GM23338 (cell line): ENCODE measurements around the gene ZNF385B.

ENCODE experiments used
- CREB1 ChIP-seq: fragments of 250-450 bp; sonication (Bioruptor Pico); IDR thresholded peaks from 2 replicates; pipeline ENCODE4 v1.5.0; 2020; ENCODE audit warnings: low read depth, mild to moderate bottlenecking, moderate library complexity
- CTCF ChIP-seq, 2 experiments: fragments of 200-600 bp in 1 of 2; sonication (generic) in 1 of 2; conservative IDR thresholded peaks; 2 replicates each; pipeline versions ENCODE4 v1.5.1 to v1.6.1; 2016 to 2017; ENCODE audit warnings: antibody characterized with exemption in 2 of 2, low read depth in 2 of 2, mild to moderate bottlenecking in 2 of 2, moderate library complexity in 1 of 2
- EZH2 ChIP-seq: fragments of 200-600 bp; sonication (generic); IDR thresholded peaks from one replicate; pipeline ENCODE4 v1.8.0; 2017; ENCODE audit warnings: antibody characterized with exemption, mild to moderate bottlenecking, low read depth; ENCODE audit not compliant: unreplicated experiment
- EZH2phosphoT487 ChIP-seq: fragments of 200-600 bp; sonication (generic); IDR thresholded peaks from one replicate; pipeline ENCODE4 v1.8.1; 2018; ENCODE audit warnings: antibody characterized with exemption; ENCODE audit not compliant: unreplicated experiment
- JUNB ChIP-seq: IDR thresholded peaks from one replicate; pipeline ENCODE4 v1.6.1; 2016; ENCODE audit warnings: antibody characterized with exemption; ENCODE audit not compliant: unreplicated experiment
- POLR2AphosphoS5 ChIP-seq: IDR thresholded peaks from 2 replicates; pipeline ENCODE4 v1.6.1; 2016; ENCODE audit warnings: antibody characterized with exemption, low read depth
- REST ChIP-seq: IDR thresholded peaks from one replicate; pipeline ENCODE4 v1.6.1; 2018; ENCODE audit warnings: antibody characterized with exemption; ENCODE audit not compliant: unreplicated experiment
- ZNF114 ChIP-seq: fragments of 250-450 bp; sonication (Bioruptor Pico); IDR thresholded peaks from 2 replicates; pipeline ENCODE4 v1.5.0; 2020; ENCODE audit warnings: mild to moderate bottlenecking, moderate library complexity
- TF ChIP-seq, protein P1 (sequence below): fragments of 250-450 bp; sonication (Bioruptor Pico); IDR thresholded peaks from 2 replicates; pipeline ENCODE4 v1.5.0; 2020; ENCODE audit warnings: mild to moderate bottlenecking, moderate library complexity

GRCh38 chr2:179536185-179536584 is 325.2 kb downstream of the ZNF385B start:
- no peak for TF ChIP-seq CTCF (conservative IDR thresholded peaks at IDR 0.05; ENCODE audit: low read depth in 2 of 2)
- TF ChIP-seq EZH2 = no peak
- no peak for TF ChIP-seq REST
- TF ChIP-seq, protein P1, sequence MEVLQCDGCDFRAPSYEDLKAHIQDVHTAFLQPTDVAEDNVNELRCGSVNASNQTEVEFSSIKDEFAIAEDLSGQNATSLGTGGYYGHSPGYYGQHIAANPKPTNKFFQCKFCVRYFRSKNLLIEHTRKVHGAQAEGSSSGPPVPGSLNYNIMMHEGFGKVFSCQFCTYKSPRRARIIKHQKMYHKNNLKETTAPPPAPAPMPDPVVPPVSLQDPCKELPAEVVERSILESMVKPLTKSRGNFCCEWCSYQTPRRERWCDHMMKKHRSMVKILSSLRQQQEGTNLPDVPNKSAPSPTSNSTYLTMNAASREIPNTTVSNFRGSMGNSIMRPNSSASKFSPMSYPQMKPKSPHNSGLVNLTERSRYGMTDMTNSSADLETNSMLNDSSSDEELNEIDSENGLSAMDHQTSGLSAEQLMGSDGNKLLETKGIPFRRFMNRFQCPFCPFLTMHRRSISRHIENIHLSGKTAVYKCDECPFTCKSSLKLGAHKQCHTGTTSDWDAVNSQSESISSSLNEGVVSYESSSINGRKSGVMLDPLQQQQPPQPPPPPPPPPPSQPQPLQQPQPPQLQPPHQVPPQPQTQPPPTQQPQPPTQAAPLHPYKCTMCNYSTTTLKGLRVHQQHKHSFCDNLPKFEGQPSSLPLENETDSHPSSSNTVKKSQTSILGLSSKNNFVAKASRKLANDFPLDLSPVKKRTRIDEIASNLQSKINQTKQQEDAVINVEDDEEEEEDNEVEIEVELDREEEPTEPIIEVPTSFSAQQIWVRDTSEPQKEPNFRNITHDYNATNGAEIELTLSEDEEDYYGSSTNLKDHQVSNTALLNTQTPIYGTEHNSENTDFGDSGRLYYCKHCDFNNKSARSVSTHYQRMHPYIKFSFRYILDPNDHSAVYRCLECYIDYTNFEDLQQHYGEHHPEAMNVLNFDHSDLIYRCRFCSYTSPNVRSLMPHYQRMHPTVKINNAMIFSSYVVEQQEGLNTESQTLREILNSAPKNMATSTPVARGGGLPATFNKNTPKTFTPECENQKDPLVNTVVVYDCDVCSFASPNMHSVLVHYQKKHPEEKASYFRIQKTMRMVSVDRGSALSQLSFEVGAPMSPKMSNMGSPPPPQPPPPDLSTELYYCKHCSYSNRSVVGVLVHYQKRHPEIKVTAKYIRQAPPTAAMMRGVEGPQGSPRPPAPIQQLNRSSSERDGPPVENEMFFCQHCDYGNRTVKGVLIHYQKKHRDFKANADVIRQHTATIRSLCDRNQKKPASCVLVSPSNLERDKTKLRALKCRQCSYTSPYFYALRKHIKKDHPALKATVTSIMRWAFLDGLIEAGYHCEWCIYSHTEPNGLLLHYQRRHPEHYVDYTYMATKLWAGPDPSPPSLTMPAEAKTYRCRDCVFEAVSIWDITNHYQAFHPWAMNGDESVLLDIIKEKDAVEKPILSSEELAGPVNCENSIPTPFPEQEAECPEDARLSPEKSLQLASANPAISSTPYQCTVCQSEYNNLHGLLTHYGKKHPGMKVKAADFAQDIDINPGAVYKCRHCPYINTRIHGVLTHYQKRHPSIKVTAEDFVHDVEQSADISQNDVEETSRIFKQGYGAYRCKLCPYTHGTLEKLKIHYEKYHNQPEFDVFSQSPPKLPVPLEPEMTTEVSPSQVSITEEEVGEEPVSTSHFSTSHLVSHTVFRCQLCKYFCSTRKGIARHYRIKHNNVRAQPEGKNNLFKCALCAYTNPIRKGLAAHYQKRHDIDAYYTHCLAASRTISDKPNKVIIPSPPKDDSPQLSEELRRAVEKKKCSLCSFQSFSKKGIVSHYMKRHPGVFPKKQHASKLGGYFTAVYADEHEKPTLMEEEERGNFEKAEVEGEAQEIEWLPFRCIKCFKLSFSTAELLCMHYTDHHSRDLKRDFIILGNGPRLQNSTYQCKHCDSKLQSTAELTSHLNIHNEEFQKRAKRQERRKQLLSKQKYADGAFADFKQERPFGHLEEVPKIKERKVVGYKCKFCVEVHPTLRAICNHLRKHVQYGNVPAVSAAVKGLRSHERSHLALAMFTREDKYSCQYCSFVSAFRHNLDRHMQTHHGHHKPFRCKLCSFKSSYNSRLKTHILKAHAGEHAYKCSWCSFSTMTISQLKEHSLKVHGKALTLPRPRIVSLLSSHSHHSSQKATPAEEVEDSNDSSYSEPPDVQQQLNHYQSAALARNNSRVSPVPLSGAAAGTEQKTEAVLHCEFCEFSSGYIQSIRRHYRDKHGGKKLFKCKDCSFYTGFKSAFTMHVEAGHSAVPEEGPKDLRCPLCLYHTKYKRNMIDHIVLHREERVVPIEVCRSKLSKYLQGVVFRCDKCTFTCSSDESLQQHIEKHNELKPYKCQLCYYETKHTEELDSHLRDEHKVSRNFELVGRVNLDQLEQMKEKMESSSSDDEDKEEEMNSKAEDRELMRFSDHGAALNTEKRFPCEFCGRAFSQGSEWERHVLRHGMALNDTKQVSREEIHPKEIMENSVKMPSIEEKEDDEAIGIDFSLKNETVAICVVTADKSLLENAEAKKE (CRISPR knock-in tag) = no peak
- TF ChIP-seq POLR2AphosphoS5 = no peak
- no peak for TF ChIP-seq ZNF114 (CRISPR knock-in tag)
- TF ChIP-seq JUNB = no peak
- no peak for TF ChIP-seq CREB1 (CRISPR knock-in tag)
- TF ChIP-seq EZH2phosphoT487 = no peak
